T-helper 1 cell treated with Interleukin-12 subunit alpha and Interleukin-12 subunit beta and Interleukin-4 antibody, amounts not matched to agents 30 ng/mL and 1 ng/mL, for 36 hours (primary cell): ENCODE results near the gene PTGDR. TPM values are rescaled to one million over a fixed set of nuclear protein-coding genes. Genes with fewer than 3 reads are reported as not detected.

ENCODE experiments used
- intact Hi-C: fragments of 100-400 bp; cut with micrococcal nuclease; formaldehyde crosslinking; loops from one replicate; pipeline ENCODE4 v1.15.1; 2024
- total RNA-seq: library from RNA; stranded (reverse); gene quantifications from 2 replicates; pipeline ENCODE4 v1.2.3, GENCODE V29; 2022

PTGDR gene
- total RNA-seq, 1 donor from 2014 or later, result 0.56 TPM

GRCh38 chr14:52263190-52263589 lies 4.3 kb upstream of the PTGDR start:
- intact Hi-C loops, result no loop called here

- intact Hi-C loops, result loop anchor here (2.0 kb wide), 1 partner anchor 198 kb away; no protein-coding TSS in a partner anchor
Measured at GRCh38 chr14:52265253-52265652, 2.2 kb upstream of the PTGDR start.

- intact Hi-C loops, result no loop called here
Measured at GRCh38 chr14:52266179-52266578, 1.3 kb upstream of the PTGDR start.

- intact Hi-C loops, result no loop called here
Measured at GRCh38 chr14:52266782-52267181, 716 bp upstream of the PTGDR start.

- intact Hi-C loops, result no loop called here
Measured at GRCh38 chr14:52268279-52269061, 972 bp downstream of the PTGDR start.

- intact Hi-C loops, result no loop called here
Measured at GRCh38 chr14:52269100-52269499, 1.6 kb downstream of the PTGDR start.

GRCh38 chr14:52269982-52270381 lies 2.5 kb downstream of the PTGDR start:
- intact Hi-C loops, result no loop called here

- intact Hi-C loops, result no loop called here
Measured at GRCh38 chr14:52271538-52271937, 4.0 kb downstream of the PTGDR start.

- intact Hi-C loops, result loop anchor here (1.0 kb wide), 1 partner anchor 276 kb away; no protein-coding TSS in a partner anchor
Measured at GRCh38 chr14:52272375-52272774, 4.9 kb downstream of the PTGDR start.

- intact Hi-C loops, result no loop called here
Measured at GRCh38 chr14:52275372-52275771, 7.9 kb downstream of the PTGDR start.

- intact Hi-C loops, result no loop called here
Measured at GRCh38 chr14:52277552-52277951, 10.1 kb downstream of the PTGDR start.

GRCh38 chr14:52279408-52279807 lies 11.9 kb downstream of the PTGDR start:
- intact Hi-C loops, result no loop called here

- intact Hi-C loops, result no loop called here
Measured at GRCh38 chr14:52283099-52283498, 15.6 kb downstream of the PTGDR start.

- intact Hi-C loops, result loop anchor here (2.0 to 5.0 kb wide), 3 partner anchors 26 to 265 kb away; no protein-coding TSS in a partner anchor
Measured at GRCh38 chr14:52286661-52287649, 19.5 kb downstream of the PTGDR start.

- intact Hi-C loops, result loop anchor here (5.0 kb wide), 1 partner anchor 256 kb away; the partner anchor contains the start of genes GPR137C and TXNDC16
Measured at GRCh38 chr14:52296378-52296777, 28.9 kb downstream of the PTGDR start.

GRCh38 chr14:52298795-52299194 lies 31.3 kb downstream of the PTGDR start:
- intact Hi-C loops, result loop anchor here (1.0 to 5.0 kb wide), 7 partner anchors 16 to 302 kb away; partner anchors contain the start of genes GPR137C, PTGER2 and TXNDC16

- intact Hi-C loops, result loop anchor here (1.0 to 5.0 kb wide), 7 partner anchors 15 to 303 kb away; partner anchors contain the start of genes GPR137C, PTGER2 and TXNDC16
Measured at GRCh38 chr14:52299692-52300278, 32.3 kb downstream of the PTGDR start.

GRCh38 chr14:52303236-52303635 lies 35.7 kb downstream of the PTGDR start:
- intact Hi-C loops, result no loop called here

- intact Hi-C loops, result no loop called here
Measured at GRCh38 chr14:52304248-52304904, 36.9 kb downstream of the PTGDR start.

- intact Hi-C loops, result no loop called here
Measured at GRCh38 chr14:52305014-52305413, 37.5 kb downstream of the PTGDR start.

GRCh38 chr14:52307376-52307775 lies 39.9 kb downstream of the PTGDR start:
- intact Hi-C loops, result no loop called here
